ENCODE measurements around the gene IRX4.
A peak's percentile ranks its signal among the peaks of the same experiment; 100 is the strongest.

IRX4 gene

GRCh38 chr5:1856596-1857255, 26.0 kb downstream of the IRX4 start:
- no peak overlapping the region for H3K4me2 ChIP-seq
- no peak for TF ChIP-seq Cebpa-rat (IDR thresholded peaks at IDR 0.05)
- H3K9me3 ChIP-seq (replicated peaks in 1 of 11), result no peaks in the 10 kb centered on the region
- peaks cover 0 to 12% (median 0%) of the 10 kb centered on the region in 11 experiments; a peak in 7 of 22 replicates for H4K20me1 ChIP-seq
- peaks cover 3 to 35% (median 23%) of the 10 kb centered on the region in 11 experiments for H3K27me3 ChIP-seq
- no peak overlapping the region for H3K4me3 ChIP-seq
- no peak overlapping the region for H3K9ac ChIP-seq
- H3K27ac ChIP-seq, result no peak overlapping the region
- H3K36me3 ChIP-seq, result no peaks in the 10 kb centered on the region
- peaks cover 0 to 4% (median 0%) of the 10 kb centered on the region in 10 experiments; a peak in 3 of 20 replicates for H3K4me1 ChIP-seq

GRCh38 chr5:1855596-1855995, 27.1 kb downstream of the IRX4 start:
- TF ChIP-seq Cebpa-rat (IDR thresholded peaks at IDR 0.05), result no peak
- no peak overlapping the region for H3K27ac ChIP-seq
- H3K9me3 ChIP-seq (replicated peaks in 1 of 11), result no peaks in the 10 kb centered on the region
- H3K4me1 ChIP-seq, result peaks cover 0 to 4% (median 0%) of the 10 kb centered on the region in 10 experiments; a peak in 3 of 20 replicates
- peaks cover 0 to 12% (median 0%) of the 10 kb centered on the region in 11 experiments; a peak in 6 of 22 replicates for H4K20me1 ChIP-seq
- no peak overlapping the region for H3K4me3 ChIP-seq
- H3K4me2 ChIP-seq, result no peak overlapping the region
- H3K36me3 ChIP-seq, result no peaks in the 10 kb centered on the region
- no peak overlapping the region for H3K9ac ChIP-seq
- peaks cover 14 to 46% (median 34%) of the 10 kb centered on the region in 11 experiments for H3K27me3 ChIP-seq

- no peak for TF ChIP-seq Cebpa-rat (IDR thresholded peaks at IDR 0.05)
- H3K27ac ChIP-seq, result no peak overlapping the region
- H3K9ac ChIP-seq, result no peak overlapping the region
- no peaks in the 10 kb centered on the region for H3K36me3 ChIP-seq
- H4K20me1 ChIP-seq, result peaks cover 0 to 15% (median 0%) of the 10 kb centered on the region in 11 experiments; a peak in 5 of 22 replicates
- H3K4me3 ChIP-seq, result no peak overlapping the region
- H3K4me2 ChIP-seq, result no peak overlapping the region
- peaks cover 20 to 52% (median 39%) of the 10 kb centered on the region in 11 experiments for H3K27me3 ChIP-seq
- H3K9me3 ChIP-seq (replicated peaks in 1 of 11), result no peaks in the 10 kb centered on the region
- peaks cover 0 to 4% (median 0%) of the 10 kb centered on the region in 10 experiments; a peak in 3 of 20 replicates for H3K4me1 ChIP-seq
Observed at GRCh38 chr5:1855075-1855474, 27.6 kb downstream of the IRX4 start.

GRCh38 chr5:1853531-1853930, 29.2 kb downstream of the IRX4 start:
- Histone ChIP-seq H3K9me3 (replicated peaks in 1 of 11) (no peaks in the 10 kb centered on the region), H3K4me1 (peaks cover 0 to 8% (median 0%) of the 10 kb centered on the region in 10 experiments; a peak in 3 of 20 replicates), H3K4me3 (no peak overlapping the region), H3K27me3 (peaks cover 26 to 67% (median 52%) of the 10 kb centered on the region in 11 experiments), H3K36me3 (no peaks in the 10 kb centered on the region), H3K9ac (no peak overlapping the region), H3K4me2 (0 out of 22 replicates have a peak overlapping the region, but pooled peaks of 1 of the 11 experiments have one; percentile 6), H3K27ac (no peak overlapping the region), H4K20me1 (peaks cover 0 to 22% (median 0%) of the 10 kb centered on the region in 11 experiments; a peak in 6 of 22 replicates)
- no peak for TF ChIP-seq Cebpa-rat (IDR thresholded peaks at IDR 0.05)

- no peaks in the 10 kb centered on the region for H3K9me3 ChIP-seq (replicated peaks in 1 of 11)
- peaks cover 26 to 67% (median 52%) of the 10 kb centered on the region in 11 experiments for H3K27me3 ChIP-seq
- no peak overlapping the region for H3K4me2 ChIP-seq
- TF ChIP-seq Cebpa-rat (IDR thresholded peaks at IDR 0.05), result no peak
- peaks cover 0 to 8% (median 0%) of the 10 kb centered on the region in 10 experiments; a peak in 3 of 20 replicates for H3K4me1 ChIP-seq
- H3K4me3 ChIP-seq, result no peak overlapping the region
- no peak overlapping the region for H3K27ac ChIP-seq
- H4K20me1 ChIP-seq, result peaks cover 0 to 23% (median 0%) of the 10 kb centered on the region in 11 experiments; a peak in 6 of 22 replicates
- no peak overlapping the region for H3K9ac ChIP-seq
- H3K36me3 ChIP-seq, result no peaks in the 10 kb centered on the region
Observed at GRCh38 chr5:1852324-1852947, 30.3 kb downstream of the IRX4 start.

- no peaks in the 10 kb centered on the region for H3K36me3 ChIP-seq
- H3K4me3 ChIP-seq, result no peak overlapping the region
- H4K20me1 ChIP-seq, result peaks cover 0 to 27% (median 0%) of the 10 kb centered on the region in 11 experiments; a peak in 6 of 22 replicates
- no peak for TF ChIP-seq Cebpa-rat (IDR thresholded peaks at IDR 0.05)
- no peaks in the 10 kb centered on the region for H3K9me3 ChIP-seq (replicated peaks in 1 of 11)
- peaks cover 0 to 8% (median 0%) of the 10 kb centered on the region in 10 experiments; a peak in 3 of 20 replicates for H3K4me1 ChIP-seq
- peaks cover 26 to 67% (median 52%) of the 10 kb centered on the region in 11 experiments for H3K27me3 ChIP-seq
- H3K27ac ChIP-seq, result no peak overlapping the region
- H3K4me2 ChIP-seq, result no peak overlapping the region
- no peak overlapping the region for H3K9ac ChIP-seq
Observed at GRCh38 chr5:1851290-1851934, 31.3 kb downstream of the IRX4 start.

GRCh38 chr5:1850324-1851154, 32.2 kb downstream of the IRX4 start:
- H3K4me3 ChIP-seq, result no peak overlapping the region
- no peaks in the 10 kb centered on the region for H3K36me3 ChIP-seq
- peaks cover 0 to 27% (median 0%) of the 10 kb centered on the region in 11 experiments; a peak in 6 of 22 replicates for H4K20me1 ChIP-seq
- no peak overlapping the region for H3K4me2 ChIP-seq
- H3K4me1 ChIP-seq, result peaks cover 0 to 8% (median 0%) of the 10 kb centered on the region in 10 experiments; a peak in 3 of 20 replicates
- H3K27ac ChIP-seq, result no peak overlapping the region
- H3K9me3 ChIP-seq (replicated peaks in 1 of 11), result no peaks in the 10 kb centered on the region
- no peak overlapping the region for H3K9ac ChIP-seq
- H3K27me3 ChIP-seq, result peaks cover 26 to 65% (median 52%) of the 10 kb centered on the region in 11 experiments
- no peak for TF ChIP-seq Cebpa-rat (IDR thresholded peaks at IDR 0.05)

GRCh38 chr5:1847611-1848010, 35.1 kb downstream of the IRX4 start:
- no peak overlapping the region for H3K4me2 ChIP-seq
- no peak overlapping the region for H3K27ac ChIP-seq
- peaks cover 0 to 10% (median 3%) of the 10 kb centered on the region in 10 experiments; a peak in 6 of 20 replicates for H3K4me1 ChIP-seq
- peaks cover 26 to 41% (median 37%) of the 10 kb centered on the region in 11 experiments for H3K27me3 ChIP-seq
- no peak overlapping the region for H3K4me3 ChIP-seq
- H3K36me3 ChIP-seq, result no peaks in the 10 kb centered on the region
- no peak for TF ChIP-seq Cebpa-rat (IDR thresholded peaks at IDR 0.05)
- H4K20me1 ChIP-seq, result peaks cover 0 to 16% (median 0%) of the 10 kb centered on the region in 11 experiments; a peak in 5 of 22 replicates
- H3K9me3 ChIP-seq (replicated peaks in 1 of 11), result no peaks in the 10 kb centered on the region
- H3K9ac ChIP-seq, result no peak overlapping the region

Data from BLaER1 treated with 17β-estradiol and CSF1 and Interleukin-3, amounts not matched to agents 10 nM and 100 nM (cell line).